ENCODE data around the gene PRKG2.

- TF ChIP-seq CTCF (IDR thresholded peaks at IDR 0.05; ENCODE audit: poor library complexity, severe bottlenecking) (no peak), MXI1 (conservative IDR thresholded peaks at IDR 0.05; ENCODE audit: poor library complexity, severe bottlenecking) (no peak)
Measured at GRCh38 chr4:81137894-81138293, 77.1 kb downstream of the PRKG2 start.

Measured in neural cell (in vitro differentiated cells).